T-helper 9 cell (primary cell): ENCODE measurements around the gene SASH3.

Source experiments
- DNase-seq: peaks from one replicate; pipeline ENCODE4 v3.0.0-alpha.2; 2020

SASH3 gene

DNA sequence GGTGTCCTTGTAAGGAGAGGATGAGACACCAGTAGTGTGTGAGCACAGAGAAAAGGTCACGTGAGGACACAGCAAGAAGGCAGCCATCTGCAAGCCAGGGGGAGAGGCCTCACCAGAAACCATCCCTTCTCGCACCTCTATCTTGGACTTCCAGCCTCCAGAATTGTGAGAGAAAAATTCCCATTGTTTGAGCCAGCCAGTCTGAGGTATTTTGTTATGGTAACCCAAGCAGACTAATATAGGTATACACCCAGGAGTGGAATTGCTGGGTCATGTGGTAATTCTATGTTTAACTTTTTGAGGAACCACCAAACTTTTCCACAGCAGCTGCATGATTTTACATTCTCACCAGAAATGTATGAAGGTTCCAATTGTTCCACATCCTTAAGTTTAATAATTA lies 38.4 kb downstream of the SASH3 start:
- DNase-seq: no peak

DNA sequence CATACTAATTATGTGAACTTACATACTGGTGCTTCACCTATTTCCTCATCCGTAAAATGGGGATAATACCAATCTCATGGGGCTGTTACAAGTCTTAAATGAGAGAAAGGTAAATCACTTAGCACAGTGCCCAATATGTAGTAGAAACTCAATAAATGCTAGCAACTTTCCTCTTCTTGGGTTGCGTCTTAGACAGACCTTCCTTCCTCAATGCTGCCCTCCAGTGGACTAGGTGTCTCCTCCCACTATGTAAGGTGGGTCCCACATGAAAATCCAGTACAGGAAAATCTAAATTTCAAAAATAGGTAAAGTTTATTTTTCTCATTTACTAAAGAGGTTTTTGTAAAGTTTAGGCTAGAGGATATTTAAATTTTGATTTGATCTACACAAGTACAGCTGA lies 43.4 kb downstream of the SASH3 start:
- DNase-seq: peak; percentile 34

DNA sequence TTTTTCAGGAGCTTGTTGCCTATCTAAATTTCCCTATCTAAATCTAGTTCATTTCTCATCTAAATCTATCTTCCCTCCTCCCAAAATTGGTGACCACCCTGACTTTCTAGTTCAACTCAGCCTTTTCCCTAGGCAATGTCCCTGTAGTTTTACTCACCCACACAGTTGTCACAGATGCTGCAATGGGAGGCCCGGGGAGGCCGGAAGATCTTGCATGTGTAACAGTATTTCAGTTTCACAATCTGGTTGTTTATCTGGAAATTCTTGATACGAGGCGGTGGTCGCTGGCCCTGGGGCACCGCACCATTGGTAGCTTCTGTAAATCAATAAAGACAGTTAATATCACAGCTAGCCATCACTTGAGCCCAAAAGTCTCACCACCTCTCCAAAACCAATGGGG lies 43.8 kb downstream of the SASH3 start:
- DNase-seq: no peak

DNA sequence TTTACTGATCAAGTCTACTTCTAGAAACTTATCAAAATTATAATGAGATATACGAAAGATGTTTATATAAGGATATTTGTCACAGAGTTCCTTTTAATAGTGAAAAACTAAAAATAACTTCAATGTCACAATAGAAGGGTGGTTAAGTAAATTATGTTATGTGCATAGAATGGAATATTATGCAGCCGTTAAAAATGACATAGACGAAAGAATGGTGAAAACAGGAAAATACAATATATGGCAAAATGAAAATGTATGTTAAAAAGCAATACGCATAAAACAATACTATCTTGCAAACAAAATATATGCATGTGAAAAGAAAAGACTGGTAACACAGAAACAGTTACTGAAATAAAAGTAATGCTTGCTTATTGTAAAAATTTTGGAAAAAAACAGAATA lies 44.9 kb downstream of the SASH3 start:
- DNase-seq: no peak

DNA sequence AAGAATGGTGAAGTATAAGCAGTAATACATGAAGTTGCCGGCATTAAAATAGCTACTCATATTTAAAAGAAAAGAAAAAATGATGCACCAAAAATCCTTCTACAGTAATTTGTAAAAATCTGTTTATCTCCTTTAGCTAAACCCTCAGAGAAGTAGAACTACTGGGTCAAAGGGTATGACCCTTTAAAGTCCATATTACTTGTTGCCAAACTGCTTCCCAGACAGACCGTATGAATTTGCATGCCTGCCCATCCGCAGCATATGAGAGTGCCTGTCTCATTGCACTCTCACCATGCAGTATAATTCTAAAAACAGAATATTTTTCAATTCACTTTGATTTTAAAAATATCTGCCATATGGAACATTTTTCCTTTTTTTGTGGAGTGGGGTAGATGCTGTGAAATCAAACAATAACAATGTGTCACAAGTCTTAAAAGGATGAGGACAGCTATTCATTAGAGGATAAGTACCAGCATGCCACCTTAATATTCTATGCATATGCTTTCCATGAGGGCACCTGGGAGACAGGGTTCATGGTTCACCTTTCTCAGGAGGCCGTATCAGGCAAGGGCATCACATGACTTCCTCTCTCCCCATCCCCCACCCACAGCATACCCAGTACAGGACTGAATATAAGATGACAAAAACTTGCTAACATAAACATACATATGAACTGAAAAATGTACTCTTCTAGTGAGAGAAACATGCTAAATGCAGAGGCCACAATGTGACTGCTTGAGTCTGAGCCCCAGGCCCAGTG lies 46.2 kb downstream of the SASH3 start:
- no peak for DNase-seq

DNA sequence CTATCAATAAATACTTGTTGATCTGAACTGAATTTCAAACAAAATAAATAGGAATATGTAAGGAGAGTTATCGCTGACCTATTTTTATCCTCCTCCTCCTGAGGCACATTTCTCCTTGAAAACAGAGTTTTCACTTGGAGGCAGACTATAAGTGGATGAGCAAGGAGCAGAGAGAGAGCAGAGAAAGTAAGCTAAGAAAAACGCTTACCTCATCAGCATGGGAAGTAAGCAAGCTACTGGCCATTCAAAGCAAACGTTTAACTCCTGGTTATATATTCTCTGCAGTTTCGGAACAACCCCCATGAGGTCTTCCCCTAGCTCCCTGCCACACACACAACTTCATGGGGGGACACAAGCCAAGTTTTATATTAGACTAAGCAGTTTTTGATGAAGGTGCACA lies 50.7 kb downstream of the SASH3 start:
- DNase-seq: no peak

DNA sequence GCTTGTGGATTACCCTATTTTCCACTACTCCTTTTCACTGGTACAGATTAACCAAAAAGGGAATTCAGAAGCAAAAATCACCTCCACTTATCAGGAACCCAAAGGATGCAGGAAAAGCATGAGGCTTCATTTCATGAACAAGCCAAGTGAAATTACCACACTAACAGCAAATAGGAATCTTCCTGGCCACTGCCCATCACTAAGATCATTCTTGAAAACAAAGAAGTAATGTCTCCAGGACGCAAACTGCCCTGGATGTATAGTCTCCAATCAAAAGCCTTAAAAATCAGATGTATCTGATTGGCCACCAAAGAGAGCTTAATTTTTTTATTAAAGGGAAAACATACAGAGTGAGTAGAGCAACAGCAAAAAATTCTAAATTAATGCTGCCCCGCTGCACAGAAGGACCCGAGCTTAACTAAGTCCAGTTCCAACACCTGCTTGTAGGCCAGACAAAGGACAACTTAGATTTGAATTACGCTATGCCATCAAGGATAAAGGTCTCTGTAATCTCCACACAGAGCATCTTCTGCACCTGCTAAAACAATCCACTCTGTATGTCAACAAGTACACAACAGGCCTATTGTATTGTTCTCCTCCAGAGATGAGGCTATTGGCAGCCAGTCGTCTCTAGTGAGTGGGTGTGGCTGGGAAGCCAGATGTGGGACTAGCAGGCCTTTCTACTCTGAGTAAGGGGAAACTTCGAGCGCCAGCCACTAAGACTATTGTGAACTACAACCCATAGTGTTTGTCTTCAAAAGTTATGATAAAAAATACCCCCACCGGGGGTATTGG lies 51.5 kb downstream of the SASH3 start:
- no peak for DNase-seq

DNA sequence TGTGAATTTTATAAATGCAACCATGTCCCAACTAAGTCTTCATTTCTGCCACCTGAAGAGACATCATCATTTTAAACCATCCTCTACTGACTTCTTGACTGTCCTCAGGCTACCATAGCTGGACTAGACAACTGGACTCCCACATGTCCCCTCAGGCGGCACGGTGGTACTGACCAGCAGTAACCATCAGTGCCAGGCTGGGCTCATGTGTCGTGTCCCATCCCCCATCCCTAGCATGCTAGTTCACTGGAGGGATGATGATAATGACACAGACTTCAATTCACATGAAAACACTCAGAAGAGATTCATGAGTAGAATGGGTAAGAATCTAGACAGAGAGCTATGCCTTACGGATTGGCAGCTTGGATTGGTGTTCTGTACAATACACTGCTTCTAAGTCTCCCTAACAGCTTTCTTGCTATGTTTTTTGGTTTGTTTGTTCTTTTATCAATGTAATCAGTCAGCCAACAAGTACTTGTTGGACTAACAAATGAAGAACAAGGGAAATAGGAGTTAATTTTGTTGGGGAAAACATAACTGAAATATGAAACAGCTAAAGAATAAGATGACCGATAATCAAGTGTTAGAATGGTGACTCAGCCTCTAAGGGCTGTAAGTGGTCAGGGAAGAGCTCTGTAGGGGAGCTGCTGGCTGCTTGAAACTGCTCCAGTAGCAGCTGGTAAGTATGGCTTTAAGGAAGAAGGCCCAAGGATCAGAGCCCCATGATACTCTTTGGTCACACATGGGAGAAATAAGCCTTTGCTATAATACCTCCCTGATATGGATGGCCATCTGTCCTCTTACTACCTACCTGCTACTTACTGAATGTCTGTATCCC lies 53.6 kb downstream of the SASH3 start:
- no peak for DNase-seq

DNA sequence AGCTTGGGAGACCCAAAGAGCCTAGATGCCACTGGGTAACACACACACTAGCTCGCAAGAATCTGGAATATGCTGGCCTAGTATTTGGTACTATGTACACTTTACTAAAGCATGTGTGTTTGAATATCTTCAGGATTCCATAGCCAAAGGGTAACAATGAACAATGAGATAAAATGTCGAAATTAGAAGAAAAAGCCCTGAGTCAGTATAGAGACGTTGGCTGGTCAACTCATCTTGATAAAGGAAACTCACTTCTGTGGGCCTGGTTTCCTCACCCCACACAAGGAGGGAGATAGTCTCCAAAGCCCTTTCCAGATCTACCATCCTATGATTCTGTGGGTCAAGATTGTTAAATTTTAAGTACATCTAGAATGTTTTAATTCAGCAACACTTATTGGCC lies 57.1 kb downstream of the SASH3 start:
- no peak for DNase-seq

DNA sequence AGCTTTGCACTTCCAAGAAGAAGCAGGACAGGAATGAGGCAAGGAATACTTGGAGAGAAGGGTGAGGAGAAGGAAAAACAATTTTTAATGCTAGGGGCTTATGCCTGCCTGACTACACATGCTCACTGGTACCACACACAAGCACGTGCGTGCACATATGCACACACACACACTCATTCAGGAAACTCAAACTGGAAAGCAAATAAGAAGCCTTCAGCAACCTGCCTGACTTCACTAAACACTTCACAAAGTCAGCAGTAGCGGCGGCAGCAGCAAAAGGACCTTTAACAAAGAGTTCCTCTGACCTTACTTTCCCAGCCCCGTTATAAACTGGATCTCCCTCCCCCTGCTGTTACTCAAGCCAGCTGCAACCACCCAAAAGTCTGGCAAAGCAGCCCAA lies 60.6 kb downstream of the SASH3 start:
- no peak for DNase-seq

DNA sequence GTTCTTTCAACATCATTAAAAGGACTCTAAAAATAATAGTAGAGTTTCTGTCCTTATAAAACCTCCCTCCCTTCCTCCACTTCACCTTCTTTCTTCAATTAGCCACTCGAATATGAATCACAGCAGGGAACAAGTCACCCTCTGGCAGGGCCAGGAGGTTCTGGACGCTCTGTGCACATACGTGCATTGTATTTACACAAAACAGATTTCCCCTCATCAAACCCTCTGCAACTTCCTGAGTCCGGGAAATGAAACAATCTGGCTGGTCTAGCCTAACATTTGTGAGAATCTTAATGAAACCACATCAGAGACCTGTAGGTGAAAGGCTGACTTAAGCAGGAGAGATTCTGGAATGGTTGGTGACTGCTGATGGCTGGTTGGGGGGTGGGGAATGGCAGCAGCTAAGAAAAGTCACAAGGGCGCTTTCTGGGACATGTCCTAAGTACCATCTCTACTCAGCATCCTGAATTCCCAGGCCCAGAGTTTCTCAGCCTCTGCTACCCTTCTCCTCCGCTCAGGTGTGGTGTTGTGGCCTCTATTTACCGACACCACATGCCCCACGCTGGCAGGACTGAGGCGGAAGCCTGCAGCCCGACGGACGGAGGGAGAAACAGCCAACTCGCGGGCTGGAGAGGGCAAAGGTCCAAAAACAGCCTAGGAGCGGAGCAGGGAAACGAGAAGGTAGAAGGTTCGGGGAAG lies 62.9 kb downstream of the SASH3 start:
- DNase-seq: no peak

DNA sequence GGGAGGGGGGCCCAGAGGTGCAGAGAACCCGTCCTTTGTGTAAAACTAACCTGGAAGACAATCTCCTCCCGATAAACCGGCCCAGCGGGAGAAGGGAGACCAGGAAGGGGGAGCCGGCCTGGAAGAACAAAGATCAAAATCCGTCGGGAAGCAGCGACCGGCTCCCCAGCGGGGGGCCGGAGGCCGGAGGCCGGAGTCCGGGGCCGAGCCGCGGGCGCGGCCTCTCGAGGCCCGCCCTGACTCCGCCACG lies 63.4 kb downstream of the SASH3 start:
- DNase-seq: no peak

DNA sequence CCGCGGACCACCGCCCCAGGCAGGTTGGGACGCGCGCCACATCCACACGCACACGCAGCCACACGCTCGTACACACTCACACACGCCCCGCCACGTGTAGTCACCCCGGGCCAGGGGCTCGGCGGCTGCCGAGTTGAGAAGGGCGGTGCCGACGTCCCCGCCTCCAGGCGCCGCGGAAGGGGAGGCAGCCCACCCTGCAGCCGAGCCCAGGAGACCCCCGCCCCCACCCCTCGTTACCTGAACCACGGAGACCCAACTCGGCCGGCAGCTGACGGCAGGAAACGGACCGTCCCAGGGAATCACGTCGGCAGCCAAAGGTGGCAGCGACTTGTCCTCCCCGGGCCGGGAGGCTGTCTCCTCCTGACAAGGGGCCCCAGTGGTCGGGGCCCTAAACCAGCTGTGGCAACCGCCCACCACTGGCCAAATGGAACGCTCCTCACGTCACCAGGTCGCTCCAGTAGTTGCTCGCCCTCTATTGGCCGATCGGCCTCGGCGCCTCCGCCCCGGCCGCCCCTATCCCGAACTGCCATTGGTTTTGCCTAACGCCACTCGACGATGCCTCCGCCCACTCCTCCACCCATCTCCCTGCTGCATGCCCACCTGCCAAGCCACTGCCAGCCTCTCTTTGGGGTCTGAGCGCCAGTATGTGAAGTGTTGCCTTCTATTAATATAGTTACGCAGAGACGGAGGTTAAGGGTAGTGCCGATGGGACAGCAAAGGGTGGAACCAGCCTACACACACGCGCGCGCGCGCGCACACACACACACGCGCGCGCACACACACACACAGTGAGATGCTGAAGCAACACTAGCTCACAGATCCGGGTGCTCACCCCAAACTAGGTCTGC lies 63.9 kb downstream of the SASH3 start, which contains the start of gene ZDHHC9:
Gene ZDHHC9, minus strand, starts transcription at position 428 of the 848 bp plus-strand sequence. CDS start 1,941 bp downstream, outside the sequence.
- peak; percentile 75 for DNase-seq
